Measurements from ENCODE around the gene SLC2A3. TPM values are rescaled to one million over a fixed set of nuclear protein-coding genes. Genes with fewer than 3 reads are reported as not detected.

Gene SLC2A3
- total RNA-seq, 1 experiment from 2014 or later, result 717 TPM

GRCh38 chr12:7892186-7892980 lies 43.6 kb downstream of the SLC2A3 start (continued):
- TF ChIP-seq CBFB (CRISPR knock-in tag; IDR thresholded peaks at IDR 0.05; ENCODE audit: low read depth) (no peak), SP1 (CRISPR knock-in tag; conservative IDR thresholded peaks at IDR 0.05) (no peak)

GRCh38 chr12:7884689-7885088 lies 51.3 kb downstream of the SLC2A3 start:
- TF ChIP-seq CDX4 (CRISPR knock-in tag; IDR thresholded peaks at IDR 0.05; ENCODE audit: borderline replicate concordance) (no peak), JUN (CRISPR knock-in tag; IDR thresholded peaks at IDR 0.05) (no peak), STAT6 (CRISPR knock-in tag; conservative IDR thresholded peaks at IDR 0.05; ENCODE audit: low read depth) (no peak), SP1 (CRISPR knock-in tag; conservative IDR thresholded peaks at IDR 0.05) (no peak), RORB (CRISPR knock-in tag; IDR thresholded peaks at IDR 0.05) (no peak), GRHL2 (CRISPR knock-in tag; IDR thresholded peaks at IDR 0.05; ENCODE audit: insufficient replicate concordance, severe bottlenecking) (no peak), GTF2I (CRISPR knock-in tag; conservative IDR thresholded peaks at IDR 0.05) (no peak), CREB1 (CRISPR knock-in tag; IDR thresholded peaks at IDR 0.05) (no peak), EMX1 (CRISPR knock-in tag; IDR thresholded peaks at IDR 0.05) (no peak), HMGA2 (CRISPR knock-in tag; IDR thresholded peaks at IDR 0.05) (no peak), ZNF232 (CRISPR knock-in tag; IDR thresholded peaks at IDR 0.05) (no peak), ATF6 (CRISPR knock-in tag; IDR thresholded peaks at IDR 0.05) (no peak), IRF2 (CRISPR knock-in tag; IDR thresholded peaks at IDR 0.05; ENCODE audit: borderline replicate concordance, low read depth) (no peak), ZNF532 (CRISPR knock-in tag; IDR thresholded peaks at IDR 0.05; ENCODE audit: borderline replicate concordance) (no peak), ZMAT4 (CRISPR knock-in tag; IDR thresholded peaks at IDR 0.05) (no peak), JAZF1 (CRISPR knock-in tag; IDR thresholded peaks at IDR 0.05) (no peak), ZNF281 (CRISPR knock-in tag; IDR thresholded peaks at IDR 0.05) (no peak), ATF3 (CRISPR knock-in tag; conservative IDR thresholded peaks at IDR 0.05) (no peak)
- ATAC-seq, result no peak
- no peaks in the 10 kb centered on the region for H3K27me3 Mint-ChIP-seq (ENCODE audit: low read depth)
- peaks cover 8% of the 10 kb centered on the region for H3K36me3 Mint-ChIP-seq
- peaks cover 31% of the 10 kb centered on the region for H3K4me1 Mint-ChIP-seq
- CTCF ChIA-PET, result interaction anchor here (0.7 kb wide), 1 partner anchor 9 kb away, joined by 3 read pairs; no protein-coding TSS in a partner anchor
- POLR2A ChIA-PET, result interaction anchor here (1.4 kb wide), 1 partner anchor 12 kb away, joined by 10 read pairs; the partner anchor contains the start of gene SLC2A14
- peaks cover 6% of the 10 kb centered on the region for H3K9me3 Mint-ChIP-seq
- no peak overlapping the region; the same call in 1 of the 2 replicates for H3K27ac Mint-ChIP-seq
- no peak for DNase-seq (ENCODE audit: low spot score)
- H3K4me3 Mint-ChIP-seq, result no peak overlapping the region

Data from WTC11 (cell line).